Activated T-helper 1 cell treated with anti-CD3 and anti-CD28 coated beads, Interleukin-12 subunit alpha, Interleukin-12 subunit beta, Interleukin-2, Interleukin-4 antibody, amounts not matched to agents 30 ng/mL and 10 ng/mL and 1 ng/mL, durations not matched to agents 14 hours and 24 hours and 36 hours (primary cell): ENCODE data around the gene GABRG3. TPM values are rescaled to one million over a fixed set of nuclear protein-coding genes. Genes with fewer than 3 reads are reported as not detected.
"Not testable (repeated sequence)": the region's sequence is repeated elsewhere in the genome, so short reads cannot be mapped to it uniquely, and the experiment has no call there.

Experiments used
- DNase-seq: peaks from one replicate; pipeline ENCODE4 v3.0.0; 2021; ENCODE audit warnings: low spot score
- H3K27ac Mint-ChIP-seq: one replicate; pipeline ENCODE4 v1.8.0; 2021; ENCODE audit warnings: mild to moderate bottlenecking, mixed read lengths
- H3K27me3 Mint-ChIP-seq: one replicate; pipeline ENCODE4 v1.8.0; 2022; ENCODE audit warnings: mild to moderate bottlenecking, moderate library complexity, mixed read lengths; ENCODE audit not compliant: insufficient read depth
- H3K36me3 Mint-ChIP-seq: one replicate; pipeline ENCODE4 v1.8.0; 2021; ENCODE audit warnings: low read depth, mixed read lengths
- H3K4me1 Mint-ChIP-seq: one replicate; pipeline ENCODE4 v1.8.0; 2021; ENCODE audit warnings: low read depth, mixed read lengths
- H3K4me3 Mint-ChIP-seq: one replicate; pipeline ENCODE4 v1.8.0; 2021; ENCODE audit warnings: mild to moderate bottlenecking, moderate library complexity, mixed read lengths
- H3K9me3 Mint-ChIP-seq: one replicate; pipeline ENCODE4 v1.8.0; 2021; ENCODE audit warnings: mixed read lengths
- intact Hi-C: fragments of 100-400 bp; cut with micrococcal nuclease; formaldehyde crosslinking; loops from one replicate; pipeline ENCODE4 v1.15.1; 2024
- total RNA-seq: library from RNA; stranded (reverse); gene quantifications from 2 replicates; pipeline ENCODE4 v1.2.3, GENCODE V29; 2022

Gene GABRG3
- total RNA-seq, 1 donor from 2014 or later = not detected

DNA sequence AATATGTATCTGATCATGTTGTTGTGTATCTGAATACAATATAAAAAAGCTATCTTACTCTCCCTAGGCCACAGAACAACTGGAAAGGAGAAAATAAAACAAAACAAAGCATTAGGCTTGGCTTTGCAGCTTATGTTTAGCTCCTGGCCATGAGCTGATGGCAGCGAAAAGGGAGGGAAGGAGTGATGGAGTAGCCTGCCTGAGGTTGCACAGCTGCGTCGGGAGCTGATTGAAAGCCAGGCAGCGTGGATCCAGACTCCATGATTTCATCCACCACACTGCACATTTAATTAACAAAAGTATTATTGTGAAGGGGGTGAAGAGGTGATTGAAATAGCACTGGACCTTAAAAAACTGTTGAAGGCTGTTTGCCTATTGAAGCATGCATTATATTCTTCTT lies 212.2 kb downstream of the GABRG3 start:
- intact Hi-C loops = no loop called here
- Mint-ChIP-seq H3K27me3 (no peaks in the 10 kb centered on the region), H3K4me1 (no peaks in the 10 kb centered on the region), H3K36me3 (no peaks in the 10 kb centered on the region), H3K27ac (no peak overlapping the region), H3K4me3 (no peak overlapping the region), H3K9me3 (peaks cover 41% of the 10 kb centered on the region)
- no peak for DNase-seq

DNA sequence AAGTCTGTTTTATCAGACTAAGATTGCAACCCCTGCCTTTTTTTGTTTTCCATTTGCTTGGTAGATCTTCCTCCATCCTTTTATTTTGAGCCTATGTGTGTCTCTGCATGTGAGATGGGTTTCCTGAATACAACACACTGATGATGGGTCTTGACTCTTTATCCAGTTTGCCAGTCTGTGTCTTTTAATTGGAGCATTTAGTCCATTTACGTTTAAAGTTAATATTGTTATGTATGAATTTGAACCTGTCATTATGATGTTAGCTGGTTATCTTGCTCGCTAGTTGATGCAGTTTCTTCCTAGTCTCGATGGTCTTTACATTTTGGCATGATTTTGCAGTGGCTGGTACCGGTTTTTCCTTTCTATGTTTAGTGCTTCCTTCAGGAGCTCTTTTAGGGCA lies 220.5 kb downstream of the GABRG3 start:
- H3K27me3 Mint-ChIP-seq, H3K36me3 Mint-ChIP-seq, H3K4me1 Mint-ChIP-seq, intact Hi-C loops, H3K27ac Mint-ChIP-seq, DNase-seq, H3K4me3 Mint-ChIP-seq: not testable (repeated sequence)
- H3K9me3 Mint-ChIP-seq = peaks cover 28% of the 10 kb centered on the region

DNA sequence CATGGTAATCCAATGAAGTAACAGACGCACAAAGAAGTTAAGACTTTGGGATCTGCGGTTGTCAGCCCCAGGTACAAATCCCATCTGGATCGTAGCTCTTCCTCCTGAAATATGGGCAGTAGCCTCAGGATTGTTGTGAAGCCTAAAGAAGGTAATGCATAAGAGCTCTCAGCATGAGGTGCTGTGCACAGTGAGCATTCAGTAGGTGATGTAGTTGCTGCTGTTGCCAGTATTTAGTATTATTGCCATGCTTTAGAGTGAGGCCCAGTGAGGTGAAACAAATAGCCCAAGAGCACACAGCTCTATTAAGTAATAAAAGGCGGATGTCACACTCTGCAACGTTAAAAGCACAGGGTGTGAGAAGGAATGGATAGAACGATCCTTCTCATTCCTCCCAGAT lies 225.7 kb downstream of the GABRG3 start:
- Mint-ChIP-seq H3K4me1 (no peaks in the 10 kb centered on the region), H3K9me3 (peaks cover 20% of the 10 kb centered on the region), H3K4me3 (no peak overlapping the region), H3K27ac (no peak overlapping the region), H3K36me3 (no peaks in the 10 kb centered on the region), H3K27me3 (no peaks in the 10 kb centered on the region)
- intact Hi-C loops = no loop called here
- DNase-seq = no peak

DNA sequence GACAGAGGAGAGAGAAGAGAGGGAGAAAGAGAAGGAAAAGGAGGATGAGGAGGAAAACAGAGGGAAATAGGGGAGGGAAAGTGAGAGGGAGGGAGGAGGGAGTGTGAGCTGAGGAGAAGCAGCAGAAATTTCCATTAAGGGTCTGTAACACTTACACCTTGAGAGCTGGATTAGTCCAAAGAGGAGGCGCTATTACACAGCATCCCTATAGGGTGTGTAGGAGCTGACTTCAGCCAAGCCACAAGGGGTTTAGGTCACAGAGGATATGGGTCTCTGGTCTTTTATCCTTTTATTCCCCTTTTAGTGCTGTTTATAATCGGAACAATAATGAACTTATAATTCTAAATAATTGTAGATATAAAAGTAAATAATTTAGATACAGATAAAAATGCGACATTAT lies 230.4 kb downstream of the GABRG3 start:
- intact Hi-C loops = no loop called here
- no peaks in the 10 kb centered on the region for H3K36me3 Mint-ChIP-seq
- no peaks in the 10 kb centered on the region for H3K4me1 Mint-ChIP-seq
- H3K27ac Mint-ChIP-seq = no peak overlapping the region
- H3K4me3 Mint-ChIP-seq = no peak overlapping the region
- DNase-seq = no peak
- H3K9me3 Mint-ChIP-seq = peaks cover 16% of the 10 kb centered on the region
- H3K27me3 Mint-ChIP-seq = no peaks in the 10 kb centered on the region

DNA sequence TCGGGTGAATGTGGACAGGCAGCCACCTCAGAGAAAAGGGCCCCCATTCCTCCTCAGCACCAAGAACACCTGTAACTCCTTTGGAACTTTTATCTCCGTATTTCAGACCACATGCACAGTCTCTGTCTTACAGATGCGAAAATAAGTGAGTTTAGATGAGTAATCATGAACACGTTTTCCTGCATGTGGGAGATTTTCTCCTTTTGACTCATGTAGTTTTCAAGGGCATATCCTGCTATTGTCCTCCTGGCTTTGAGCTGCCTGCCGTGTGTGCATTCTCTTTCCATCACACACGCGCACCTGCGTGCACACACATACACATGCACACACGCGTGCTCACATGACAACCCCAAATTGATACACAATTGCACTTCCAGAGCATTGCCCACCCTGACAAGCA lies 239.2 kb downstream of the GABRG3 start:
- H3K4me1 Mint-ChIP-seq = no peaks in the 10 kb centered on the region
- intact Hi-C loops = no loop called here

DNA sequence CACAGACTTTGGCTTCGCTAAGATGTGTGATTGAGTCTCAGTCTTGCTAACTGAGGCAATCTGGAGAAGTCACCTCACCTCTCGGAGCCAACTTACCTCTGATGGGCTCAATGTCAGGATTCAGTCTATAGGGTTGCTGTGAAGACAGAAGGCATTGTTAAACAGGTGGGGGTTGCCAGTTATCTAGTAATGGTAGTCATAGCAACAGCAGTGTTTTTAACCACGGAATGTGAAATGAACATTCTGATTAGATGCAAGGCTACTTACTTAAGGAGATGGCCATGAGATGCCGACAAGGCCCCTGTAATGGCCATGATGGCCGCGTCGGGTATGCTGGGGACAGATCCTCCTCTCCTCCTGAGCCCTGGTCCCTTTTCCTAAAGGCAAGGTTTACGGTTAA lies 243.1 kb downstream of the GABRG3 start:
- DNase-seq = no peak
- H3K27ac Mint-ChIP-seq = no peak overlapping the region
- H3K36me3 Mint-ChIP-seq = no peaks in the 10 kb centered on the region
- H3K27me3 Mint-ChIP-seq = no peaks in the 10 kb centered on the region
- no peaks in the 10 kb centered on the region for H3K4me1 Mint-ChIP-seq
- peaks cover 24% of the 10 kb centered on the region for H3K9me3 Mint-ChIP-seq
- intact Hi-C loops = no loop called here
- no peak overlapping the region for H3K4me3 Mint-ChIP-seq

More for the DNA sequence above, 239.2 kb downstream of the GABRG3 start:
- no peaks in the 10 kb centered on the region for H3K36me3 Mint-ChIP-seq
- H3K9me3 Mint-ChIP-seq = peaks cover 9% of the 10 kb centered on the region
- no peak for DNase-seq
- no peak overlapping the region for H3K4me3 Mint-ChIP-seq
- no peaks in the 10 kb centered on the region for H3K27me3 Mint-ChIP-seq
- no peak overlapping the region for H3K27ac Mint-ChIP-seq

DNA sequence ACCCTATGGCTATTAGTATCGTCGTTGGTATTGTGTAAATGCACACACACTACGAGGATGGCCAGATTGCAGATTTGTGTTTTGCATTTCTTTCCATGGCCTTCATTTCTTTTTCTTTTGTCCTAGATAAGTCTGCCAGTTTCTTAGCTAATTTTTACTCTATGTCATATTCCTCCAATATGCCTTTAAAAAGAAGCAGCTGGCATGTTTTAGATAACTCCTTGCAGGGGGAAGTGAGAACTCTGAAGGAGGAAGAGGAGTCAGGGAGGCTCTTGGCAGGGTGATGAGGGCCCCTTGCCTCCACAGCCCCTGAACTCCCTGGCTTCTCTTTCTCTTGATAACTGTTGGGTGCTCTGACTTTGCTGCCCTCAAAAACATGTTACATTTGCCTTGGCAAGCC lies 244.0 kb downstream of the GABRG3 start:
- Mint-ChIP-seq H3K27ac (no peak overlapping the region), H3K4me3 (no peak overlapping the region)

DNA sequence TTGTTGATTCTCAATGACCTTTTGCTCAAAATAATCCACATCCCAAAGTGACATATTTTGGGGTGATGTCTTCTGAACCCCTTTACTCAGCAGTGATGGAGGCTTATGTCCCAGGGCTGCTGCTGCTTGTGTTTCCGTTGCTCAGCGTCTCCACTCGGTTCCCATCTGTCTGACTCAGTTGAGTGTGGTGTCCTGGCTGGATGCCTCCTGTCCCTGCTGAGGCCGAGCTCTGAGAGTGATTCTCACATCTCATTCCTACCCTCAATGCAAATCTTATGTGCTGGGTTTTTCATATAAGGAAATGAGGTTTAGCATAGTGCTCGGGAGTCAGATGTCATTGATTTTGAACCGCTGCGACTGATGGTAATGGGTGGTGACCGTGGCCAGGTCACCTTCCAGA lies 247.4 kb downstream of the GABRG3 start:
- intact Hi-C loops = no loop called here
- peaks cover 19% of the 10 kb centered on the region for H3K9me3 Mint-ChIP-seq
- no peaks in the 10 kb centered on the region for H3K27me3 Mint-ChIP-seq
- H3K4me1 Mint-ChIP-seq = no peaks in the 10 kb centered on the region
- no peak overlapping the region for H3K27ac Mint-ChIP-seq
- no peak overlapping the region for H3K4me3 Mint-ChIP-seq
- DNase-seq = no peak
- H3K36me3 Mint-ChIP-seq = no peaks in the 10 kb centered on the region

More for the DNA sequence above, 244.0 kb downstream of the GABRG3 start:
- H3K36me3 Mint-ChIP-seq = no peaks in the 10 kb centered on the region
- intact Hi-C loops = no loop called here
- H3K4me1 Mint-ChIP-seq = no peaks in the 10 kb centered on the region
- no peaks in the 10 kb centered on the region for H3K27me3 Mint-ChIP-seq
- no peak for DNase-seq
- H3K9me3 Mint-ChIP-seq = peaks cover 25% of the 10 kb centered on the region

DNA sequence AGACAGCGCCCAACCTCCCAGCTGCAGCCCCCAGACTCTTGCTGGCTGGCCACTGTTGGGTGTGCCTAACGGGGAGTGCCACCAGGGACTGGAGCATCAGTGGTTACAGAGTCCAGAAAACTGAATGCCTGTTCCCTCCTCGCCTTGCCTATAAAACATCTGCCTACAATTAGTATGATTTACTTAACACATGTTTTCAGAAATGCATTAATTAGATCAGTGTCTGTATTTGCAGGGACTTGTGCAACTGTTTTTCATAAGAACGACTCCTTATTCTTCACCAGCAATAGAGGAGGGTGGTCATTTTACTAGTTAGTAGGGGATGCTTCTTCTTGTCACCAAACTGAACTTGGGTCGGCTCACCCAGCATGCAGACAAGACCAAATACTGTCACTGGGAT lies 248.7 kb downstream of the GABRG3 start:
- Mint-ChIP-seq H3K4me1 (no peaks in the 10 kb centered on the region), H3K9me3 (peaks cover 19% of the 10 kb centered on the region), H3K36me3 (no peaks in the 10 kb centered on the region), H3K27ac (no peak overlapping the region), H3K4me3 (no peak overlapping the region), H3K27me3 (no peaks in the 10 kb centered on the region)
- intact Hi-C loops = no loop called here
- no peak for DNase-seq

DNA sequence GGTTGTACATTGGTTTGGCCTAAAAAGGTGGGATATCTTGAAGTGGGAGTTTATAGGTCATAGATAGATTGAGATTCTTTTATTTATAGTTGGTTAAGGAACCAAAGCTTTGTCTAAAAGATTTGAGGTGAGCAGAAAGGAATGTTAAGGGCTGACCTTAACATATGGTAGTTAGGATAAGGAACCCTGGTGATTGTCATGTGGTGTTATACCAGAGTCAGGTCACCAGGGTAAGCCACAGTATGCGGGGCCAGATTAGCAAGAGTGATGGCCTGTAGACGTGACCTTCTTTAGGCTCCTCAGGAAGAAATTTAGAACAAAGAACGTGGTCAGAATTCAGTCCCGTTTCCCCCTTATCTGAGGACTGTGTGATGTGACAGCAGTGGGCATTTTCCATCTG lies 249.2 kb downstream of the GABRG3 start:
- intact Hi-C loops = no loop called here
- no peaks in the 10 kb centered on the region for H3K36me3 Mint-ChIP-seq
- no peak for DNase-seq
- no peaks in the 10 kb centered on the region for H3K4me1 Mint-ChIP-seq
- H3K27ac Mint-ChIP-seq = no peak overlapping the region
- peaks cover 19% of the 10 kb centered on the region for H3K9me3 Mint-ChIP-seq
- no peaks in the 10 kb centered on the region for H3K27me3 Mint-ChIP-seq
- no peak overlapping the region for H3K4me3 Mint-ChIP-seq

DNA sequence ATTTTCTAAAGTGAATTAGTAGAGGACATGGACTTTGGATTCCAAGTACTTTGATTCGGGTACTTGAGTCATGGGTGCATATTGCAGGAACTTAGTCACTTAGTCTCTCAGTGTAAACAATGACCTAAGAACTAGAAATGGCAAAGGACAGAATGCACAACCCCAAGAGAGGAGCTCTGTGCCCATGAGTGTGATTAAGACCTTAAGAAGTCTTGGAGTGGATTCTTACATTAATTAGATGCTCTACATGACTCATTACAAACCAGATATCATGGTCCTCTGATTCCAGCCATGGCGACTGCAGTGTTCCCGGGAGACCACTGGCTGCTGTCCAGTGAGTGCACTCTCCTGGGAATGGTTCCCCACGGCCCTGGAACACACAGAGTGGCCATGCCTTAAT lies 251.5 kb downstream of the GABRG3 start:
- H3K36me3 Mint-ChIP-seq = no peaks in the 10 kb centered on the region
- H3K4me3 Mint-ChIP-seq = no peak overlapping the region
- H3K4me1 Mint-ChIP-seq = no peaks in the 10 kb centered on the region
- DNase-seq = no peak
- no peaks in the 10 kb centered on the region for H3K27me3 Mint-ChIP-seq
- peaks cover 14% of the 10 kb centered on the region for H3K9me3 Mint-ChIP-seq
- intact Hi-C loops = no loop called here
- H3K27ac Mint-ChIP-seq = no peak overlapping the region

DNA sequence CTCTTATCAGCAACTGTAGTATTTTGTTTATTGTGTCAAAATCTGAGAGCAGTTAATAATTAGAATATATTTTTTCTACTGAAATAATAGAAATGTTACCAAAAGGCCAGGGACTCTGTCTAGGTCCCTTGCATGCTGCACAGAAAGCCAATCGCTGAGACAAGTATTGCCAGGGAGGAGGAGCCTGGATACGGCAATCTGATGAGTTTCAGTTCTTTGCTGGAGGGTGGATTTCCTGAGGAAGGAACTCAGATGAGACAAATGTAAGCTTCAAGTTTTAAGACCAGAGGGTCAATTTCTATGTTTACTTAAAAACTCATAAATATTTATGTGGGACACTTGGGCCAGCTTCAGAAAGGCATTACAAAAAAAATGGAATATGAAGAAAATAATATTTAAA lies 252.2 kb downstream of the GABRG3 start:
- intact Hi-C loops = no loop called here
- no peak for DNase-seq
- Mint-ChIP-seq H3K4me1 (no peaks in the 10 kb centered on the region), H3K36me3 (no peaks in the 10 kb centered on the region), H3K4me3 (no peak overlapping the region), H3K27me3 (no peaks in the 10 kb centered on the region), H3K9me3 (peaks cover 14% of the 10 kb centered on the region), H3K27ac (no peak overlapping the region)

DNA sequence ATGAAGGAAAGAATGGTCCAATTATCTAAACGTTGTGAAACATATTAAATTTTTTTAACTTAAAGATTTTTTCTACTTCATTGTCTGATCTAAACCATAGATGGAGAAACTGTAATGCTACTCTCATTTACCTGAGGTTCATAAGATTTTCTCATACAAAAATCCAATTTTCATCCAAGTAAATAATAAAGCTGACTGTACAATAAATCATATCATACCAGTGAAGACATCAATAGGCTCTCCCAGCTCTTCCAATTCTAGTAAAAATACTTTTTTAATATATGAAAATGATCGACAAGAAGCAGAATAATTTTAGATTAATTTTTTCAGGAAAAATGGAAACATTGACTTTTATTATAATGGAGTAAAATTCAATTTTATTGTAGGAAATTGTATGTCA lies 260.8 kb downstream of the GABRG3 start:
- Mint-ChIP-seq H3K4me1 (no peaks in the 10 kb centered on the region), H3K36me3 (no peaks in the 10 kb centered on the region)
- intact Hi-C loops = no loop called here

DNA sequence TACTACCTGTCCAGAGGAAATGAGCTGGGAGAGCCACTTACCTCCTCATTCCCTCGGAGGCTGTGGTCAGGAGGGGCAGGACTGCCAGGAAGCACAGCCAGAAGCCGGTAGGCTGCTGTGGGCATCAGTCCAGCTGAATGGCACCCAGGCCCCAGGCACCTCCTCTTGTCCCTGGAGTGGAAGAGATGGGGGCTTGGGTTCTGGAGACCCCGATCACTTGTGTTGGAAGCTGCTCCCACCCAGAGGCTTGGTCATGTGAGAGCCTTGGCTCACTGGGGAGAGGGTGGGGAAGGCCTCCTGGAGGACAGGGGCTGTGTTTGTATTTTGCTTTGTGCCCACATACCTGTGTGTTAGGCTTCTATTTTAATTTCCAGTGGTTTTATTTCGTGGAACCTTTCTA lies 261.9 kb downstream of the GABRG3 start:
- Mint-ChIP-seq H3K4me1 (no peaks in the 10 kb centered on the region), H3K27me3 (no peaks in the 10 kb centered on the region), H3K4me3 (no peak overlapping the region), H3K27ac (no peak overlapping the region), H3K9me3 (peaks cover 23% of the 10 kb centered on the region), H3K36me3 (no peaks in the 10 kb centered on the region)
- DNase-seq = no peak
- intact Hi-C loops = no loop called here

More for the DNA sequence above, 260.8 kb downstream of the GABRG3 start:
- Mint-ChIP-seq H3K27me3 (no peaks in the 10 kb centered on the region), H3K4me3 (no peak overlapping the region), H3K9me3 (peaks cover 20% of the 10 kb centered on the region), H3K27ac (no peak overlapping the region)
- DNase-seq = no peak
